GM18870 (cell line): ENCODE measurements around the gene TAS2R8.
"Not testable (repeated sequence)": the region's sequence is repeated elsewhere in the genome, so short reads cannot be mapped to it uniquely, and the experiment has no call there.

ENCODE experiments used
- ATAC-seq: cut with Tn5 transposase; IDR thresholded peaks from one replicate; pipeline ENCODE4 v1.9.1; 2021; ENCODE audit warnings: moderate library complexity; ENCODE audit not compliant: unreplicated experiment

TAS2R8 gene, protein sequence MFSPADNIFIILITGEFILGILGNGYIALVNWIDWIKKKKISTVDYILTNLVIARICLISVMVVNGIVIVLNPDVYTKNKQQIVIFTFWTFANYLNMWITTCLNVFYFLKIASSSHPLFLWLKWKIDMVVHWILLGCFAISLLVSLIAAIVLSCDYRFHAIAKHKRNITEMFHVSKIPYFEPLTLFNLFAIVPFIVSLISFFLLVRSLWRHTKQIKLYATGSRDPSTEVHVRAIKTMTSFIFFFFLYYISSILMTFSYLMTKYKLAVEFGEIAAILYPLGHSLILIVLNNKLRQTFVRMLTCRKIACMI

DNA sequence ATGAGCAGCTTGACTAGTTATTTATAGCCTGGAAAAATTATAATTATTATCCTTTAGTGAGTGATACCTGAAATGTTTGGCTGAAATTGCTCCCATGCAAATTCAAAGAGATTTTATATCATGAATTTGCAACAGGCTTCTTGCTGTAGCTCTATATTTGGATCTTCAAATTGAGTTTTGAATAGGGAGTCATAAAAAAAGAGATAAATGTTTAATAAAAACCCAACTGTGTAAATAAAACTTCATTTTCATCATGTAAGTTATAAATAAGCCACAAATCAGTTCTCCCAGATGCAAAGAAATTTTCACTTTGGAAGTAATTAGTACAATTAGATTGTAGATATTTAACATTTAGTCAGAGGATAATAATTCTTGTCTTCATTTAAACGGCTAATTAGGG, at the start of gene TAS2R8:
Gene TAS2R8, minus strand, starts transcription at position 101 of the 400 bp plus-strand sequence. CDS start 306 bp downstream, outside the sequence.
- no peak for ATAC-seq

DNA sequence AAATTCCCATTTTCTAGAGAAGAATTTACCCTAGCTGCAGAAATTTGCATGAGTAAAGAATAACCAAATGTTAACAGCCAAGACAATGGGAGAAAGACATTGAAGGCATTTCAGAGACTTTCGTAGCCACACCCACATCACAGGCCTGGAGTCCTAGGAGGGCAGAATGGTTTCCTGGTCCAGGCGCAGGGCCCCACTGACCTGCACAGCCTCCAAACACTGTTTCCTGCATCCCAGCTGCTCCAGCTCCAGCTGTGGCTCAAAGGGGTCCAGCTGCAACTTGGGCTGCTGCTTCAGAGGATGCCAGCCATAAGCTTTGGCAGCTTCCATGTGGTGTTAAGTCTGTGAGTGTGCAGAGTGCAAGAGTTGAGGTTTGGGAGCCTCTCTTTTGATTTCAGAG, 48.7 kb upstream of the TAS2R8 start:
- ATAC-seq: no peak

DNA sequence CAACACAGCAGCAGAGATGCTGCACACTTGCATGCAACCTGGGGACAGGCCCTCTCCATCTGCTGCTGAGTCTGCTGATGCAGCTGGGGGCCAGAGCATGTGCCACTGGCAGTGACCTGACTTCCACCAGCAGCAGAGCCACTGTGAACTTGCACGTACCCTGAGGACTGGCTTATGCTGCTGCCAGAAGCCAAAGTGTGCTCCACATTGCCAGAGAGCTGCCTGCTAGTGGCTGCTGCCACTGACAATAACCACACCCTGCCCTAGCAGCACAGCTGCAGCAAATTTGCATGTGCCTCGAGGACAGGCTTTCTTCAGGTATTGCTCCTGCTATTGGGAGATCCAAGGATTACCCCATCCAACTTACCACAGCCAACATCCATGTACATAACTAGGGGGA, 46.7 kb upstream of the TAS2R8 start:
- no peak for ATAC-seq

DNA sequence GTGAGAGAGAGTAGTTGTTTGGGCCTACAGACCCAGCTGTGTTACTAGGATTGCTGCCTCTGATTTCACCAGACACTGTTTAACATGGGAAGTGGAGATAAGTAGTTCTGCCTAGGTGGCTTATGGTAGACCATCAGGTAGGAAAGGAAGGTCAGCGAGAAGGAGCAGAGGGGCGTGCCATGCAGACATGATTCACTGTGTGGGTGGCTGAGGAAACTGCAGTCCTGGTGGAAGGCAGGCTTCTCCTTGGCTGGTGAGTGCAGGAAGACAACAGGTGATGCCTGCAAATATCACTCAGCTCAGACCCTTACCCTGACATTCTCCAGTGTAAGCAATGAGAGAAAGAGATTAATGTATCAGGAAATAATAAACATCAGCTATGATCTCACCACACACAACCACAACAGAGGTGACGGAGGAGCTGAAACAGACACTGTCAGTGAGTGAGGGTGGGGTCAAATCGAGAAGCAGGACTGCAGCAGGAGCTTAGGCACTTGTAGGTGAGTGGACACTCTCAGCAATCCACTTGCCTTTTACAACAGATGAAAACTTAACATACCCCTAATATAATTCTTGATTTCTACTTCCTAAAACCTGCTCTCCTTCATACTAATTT, 44.3 kb upstream of the TAS2R8 start:
- no peak for ATAC-seq

DNA sequence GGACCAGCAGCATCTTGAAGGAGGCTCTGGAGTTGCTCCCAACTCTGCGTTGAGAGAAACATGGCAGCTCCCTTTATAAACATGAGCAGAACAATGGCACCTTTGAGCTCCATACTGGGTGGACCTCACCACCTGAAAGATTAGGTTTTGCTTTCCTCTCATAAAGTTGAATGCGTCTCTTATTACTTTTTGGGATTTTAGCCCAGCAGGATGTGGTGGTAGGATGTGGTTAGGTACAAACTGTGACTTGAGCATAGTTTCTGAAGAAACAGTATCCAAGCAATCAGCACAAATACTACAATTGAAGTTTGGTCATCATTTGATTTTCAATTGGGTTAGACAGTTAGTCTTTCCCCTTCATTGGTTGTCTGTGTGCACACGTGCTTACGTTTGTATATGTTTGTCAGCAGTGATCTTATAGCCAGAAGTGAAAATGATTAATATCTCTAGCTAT, 42.4 kb upstream of the TAS2R8 start, which contains the start of gene PRR4:
Gene PRR4, minus strand, starts transcription at position 51 of the 454 bp plus-strand sequence. Its CDS starts 38 bp downstream, at position 13.
- ATAC-seq: no peak

DNA sequence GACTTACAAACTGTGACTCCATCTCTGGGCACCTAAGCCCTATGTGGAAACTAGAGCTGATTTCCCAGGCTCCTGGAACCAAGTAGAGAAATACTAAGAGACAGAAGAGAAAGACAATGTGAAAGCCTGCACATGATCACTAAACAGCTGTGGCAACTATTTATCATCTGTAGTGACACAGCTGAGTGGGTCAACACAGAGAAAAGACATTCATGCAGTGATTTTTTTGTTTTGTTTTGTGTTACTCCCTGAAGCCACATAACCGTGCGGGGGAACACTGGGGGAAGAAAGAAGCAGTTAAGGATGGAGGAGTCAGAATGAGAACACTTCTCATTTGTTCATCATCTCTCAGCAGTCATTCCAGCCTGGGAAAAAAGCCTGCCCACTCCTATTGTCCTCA, 40.7 kb upstream of the TAS2R8 start:
- ATAC-seq: no peak

DNA sequence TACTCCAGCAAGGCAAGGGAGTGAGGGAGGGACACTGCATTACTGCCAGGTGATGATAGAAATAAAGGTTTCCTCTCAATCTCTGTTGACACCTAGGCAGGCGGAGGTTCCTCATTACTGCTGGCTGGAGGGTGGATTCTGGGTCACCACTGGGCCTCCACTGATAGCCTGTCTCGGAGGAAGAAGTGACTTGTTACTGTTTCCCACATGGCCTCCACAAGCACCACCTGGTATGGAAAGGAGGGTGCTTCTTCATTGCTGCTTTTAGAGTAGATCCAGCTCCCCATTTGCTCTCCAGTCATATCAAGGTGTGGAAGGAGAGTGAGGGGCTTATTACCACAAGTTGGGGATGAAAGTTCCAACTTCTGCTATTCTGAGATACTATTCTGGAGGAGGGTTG, 35.8 kb upstream of the TAS2R8 start:
- no peak for ATAC-seq

DNA sequence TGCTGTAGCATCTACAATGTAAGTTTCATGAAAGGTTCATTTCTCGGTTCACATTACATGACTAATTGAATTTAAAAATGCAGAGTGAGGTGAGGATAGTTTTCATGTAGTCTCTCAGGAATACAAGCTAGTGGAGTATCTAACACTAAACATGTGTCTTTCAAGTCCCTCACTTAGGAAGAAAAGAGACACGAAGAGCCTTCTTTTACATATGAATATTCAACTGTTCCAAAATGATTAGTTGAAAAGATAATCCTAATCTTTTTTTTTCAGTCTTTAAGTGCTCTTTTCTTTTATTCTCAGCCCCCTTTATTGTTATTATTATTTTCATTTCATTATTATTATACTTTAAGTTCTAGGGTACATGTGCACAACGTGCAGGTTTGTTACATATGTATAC, 31.4 kb upstream of the TAS2R8 start:
- no peak for ATAC-seq

DNA sequence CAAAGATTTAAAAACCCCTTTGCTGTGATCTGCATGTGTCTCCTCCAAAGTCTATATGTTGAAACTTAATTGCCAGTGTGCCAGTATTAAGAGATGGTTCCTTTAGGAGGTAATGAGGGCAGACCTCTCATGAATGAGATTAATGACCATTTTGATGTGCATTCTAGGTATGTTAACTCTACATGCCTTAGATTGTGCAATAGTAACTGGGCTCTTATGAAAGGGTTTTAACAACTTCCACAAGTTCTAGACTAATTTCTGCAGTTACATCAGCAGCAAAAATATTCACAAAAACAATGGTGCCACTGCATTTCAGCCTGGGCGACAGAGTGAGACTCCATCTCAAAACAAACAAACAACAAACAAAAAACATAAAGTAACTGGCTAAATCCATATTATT, 22.9 kb upstream of the TAS2R8 start:
- no peak for ATAC-seq

DNA sequence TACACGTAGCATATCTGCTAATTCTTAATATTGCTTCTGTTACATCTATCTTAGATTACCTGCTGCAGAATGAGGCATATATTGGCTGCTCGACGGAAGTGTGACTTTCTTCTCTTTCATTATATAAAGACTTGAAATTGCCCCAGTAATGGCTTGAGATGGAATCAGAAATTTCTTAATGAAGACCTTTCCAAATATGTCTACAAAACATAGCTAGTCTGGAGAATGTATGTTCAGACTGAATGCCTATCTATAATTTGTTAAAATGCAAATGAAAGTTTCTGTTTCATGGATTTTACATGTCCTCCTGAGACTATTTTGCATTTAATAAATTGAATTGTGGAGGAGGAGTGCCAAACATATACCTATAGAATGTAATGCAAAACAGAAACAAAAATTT, 19.2 kb upstream of the TAS2R8 start, which contains the start of gene TAS2R10:
Gene TAS2R10, minus strand, starts transcription at position 101 of the 400 bp plus-strand sequence. Its CDS starts 89 bp downstream, at position 12.
- ATAC-seq: no peak

DNA sequence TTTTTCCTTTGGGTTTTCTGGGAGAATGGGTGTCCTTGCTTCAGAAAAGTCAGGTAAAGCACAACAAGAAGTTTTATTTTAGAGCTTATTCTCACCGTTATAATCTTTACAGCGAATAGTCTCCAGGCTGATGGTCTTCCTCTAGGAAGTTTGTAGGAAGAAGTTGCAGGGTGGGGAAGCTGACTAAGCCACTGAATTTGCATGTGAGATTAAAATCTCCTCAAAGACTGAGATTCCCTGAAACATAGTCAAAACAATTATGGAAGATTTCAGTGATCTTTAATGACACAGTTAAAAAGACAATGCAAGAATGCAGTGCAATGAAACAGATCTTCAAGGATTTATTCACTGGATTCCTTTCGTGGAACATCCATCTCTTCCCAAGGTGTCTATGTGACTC, 17.9 kb upstream of the TAS2R8 start:
- no peak for ATAC-seq

DNA sequence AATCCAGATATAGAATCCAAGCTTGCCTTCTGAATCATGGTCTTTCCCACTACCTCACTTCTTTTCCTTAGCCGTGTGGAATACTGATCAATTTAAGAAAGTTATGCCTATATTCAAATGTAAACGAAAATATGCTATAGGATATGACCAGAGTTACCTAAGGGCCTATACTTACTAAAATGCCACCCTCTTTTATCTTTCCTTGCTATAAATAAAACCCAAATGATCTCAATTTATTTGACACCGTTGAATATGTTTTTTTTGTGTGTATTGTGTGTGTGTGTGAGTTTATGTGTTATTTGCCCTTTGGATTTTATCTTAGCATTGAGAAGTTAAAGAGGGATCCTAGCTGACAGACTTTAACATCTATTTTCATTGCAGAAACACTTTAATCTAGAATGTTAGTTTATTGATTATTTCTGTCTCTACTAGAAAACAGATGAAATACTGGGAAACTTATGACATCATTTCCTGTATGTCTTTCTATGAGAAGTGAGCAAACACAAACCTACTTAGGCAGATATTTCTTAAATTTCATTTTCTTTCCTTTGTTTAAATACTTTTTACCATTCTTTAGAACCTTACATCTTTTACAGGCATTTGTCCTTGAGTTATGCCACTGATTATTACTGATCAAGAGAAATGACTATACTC, 4.9 kb upstream of the TAS2R8 start:
- no peak for ATAC-seq

DNA sequence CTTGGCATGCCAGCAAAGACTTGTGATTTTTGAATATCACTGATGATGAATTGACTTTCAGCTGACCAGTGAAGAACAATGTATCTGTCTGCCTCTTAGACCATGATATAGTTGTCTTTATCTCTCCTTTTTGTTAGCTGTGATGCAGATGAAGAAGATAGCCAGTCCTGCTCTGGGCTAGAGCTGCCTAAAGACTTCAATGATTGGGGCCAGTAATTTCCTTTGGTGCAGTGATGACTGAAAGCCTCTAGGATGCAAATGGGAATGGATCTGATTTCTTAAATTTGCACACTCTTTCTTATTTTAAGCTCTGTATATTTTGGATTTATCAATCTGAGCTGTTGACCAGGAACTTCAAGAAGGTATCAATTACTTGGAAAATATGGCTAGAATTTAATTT, 3.0 kb upstream of the TAS2R8 start, which contains the start of gene TAS2R9:
Gene TAS2R9, minus strand, starts transcription at position 101 of the 400 bp plus-strand sequence. Its CDS starts 93 bp downstream, at position 8.
- ATAC-seq: no peak

DNA sequence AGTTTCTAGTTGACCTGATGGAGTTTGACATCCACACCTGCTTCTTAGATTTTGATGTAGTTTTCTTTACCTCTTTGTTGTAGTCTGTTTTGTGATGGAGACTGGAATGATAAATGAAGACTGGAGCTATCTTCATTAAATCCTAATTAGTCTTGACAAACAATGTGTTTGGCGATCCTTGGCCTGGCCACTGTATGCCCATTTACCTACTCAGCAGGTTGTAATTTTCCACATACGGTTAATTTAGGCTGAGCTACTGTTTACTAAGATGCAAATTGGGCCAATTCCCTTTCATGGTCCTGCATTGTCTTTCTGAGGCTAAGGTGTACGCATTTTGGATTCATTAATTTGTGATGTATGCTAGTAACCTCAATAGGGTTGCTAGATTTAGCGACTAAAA, 4.5 kb downstream of the TAS2R8 start, which contains the start of gene TAS2R7:
Gene TAS2R7, minus strand, starts transcription at position 41 of the 400 bp plus-strand sequence. CDS start 57 bp downstream, outside the sequence.
- no peak for ATAC-seq

DNA sequence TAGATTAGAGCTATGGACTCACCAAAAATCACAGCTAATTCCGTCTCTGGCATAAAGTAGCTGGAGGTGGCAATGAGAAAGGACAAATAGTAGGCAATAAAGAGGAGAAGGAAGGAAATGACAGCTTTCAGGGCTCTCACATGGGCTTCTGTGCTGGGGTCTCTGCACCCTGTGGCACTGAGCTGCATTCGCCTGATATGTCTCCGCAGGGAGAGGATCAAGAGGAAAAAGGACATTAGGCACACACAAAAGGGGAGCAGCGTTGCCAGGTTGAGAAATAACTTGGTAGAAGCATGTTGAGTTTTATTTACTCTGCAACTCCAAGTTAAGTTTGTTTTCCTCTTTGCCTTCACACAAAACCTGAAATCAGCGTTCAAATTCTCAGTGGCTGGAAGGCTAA, 5.3 kb downstream of the TAS2R8 start:
- no peak for ATAC-seq

DNA sequence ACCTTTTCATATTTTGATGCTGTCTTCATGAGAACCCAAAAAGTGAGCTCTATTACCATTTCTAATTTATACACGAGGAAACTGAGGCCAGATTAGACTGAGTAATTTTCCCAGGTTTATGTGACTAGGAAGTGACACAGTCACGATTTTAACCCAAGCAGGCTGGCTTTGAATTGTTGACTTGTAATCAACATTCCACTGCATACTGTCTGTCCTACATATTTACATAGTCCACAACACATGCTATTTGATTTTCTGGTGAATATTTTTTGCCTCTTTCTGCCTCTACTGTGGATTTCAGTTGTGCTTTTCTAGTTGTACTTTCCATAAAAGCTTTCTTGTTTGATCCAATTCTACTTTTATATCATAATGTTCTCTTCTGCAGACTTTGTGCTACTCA, 12.9 kb downstream of the TAS2R8 start:
- no peak for ATAC-seq

DNA sequence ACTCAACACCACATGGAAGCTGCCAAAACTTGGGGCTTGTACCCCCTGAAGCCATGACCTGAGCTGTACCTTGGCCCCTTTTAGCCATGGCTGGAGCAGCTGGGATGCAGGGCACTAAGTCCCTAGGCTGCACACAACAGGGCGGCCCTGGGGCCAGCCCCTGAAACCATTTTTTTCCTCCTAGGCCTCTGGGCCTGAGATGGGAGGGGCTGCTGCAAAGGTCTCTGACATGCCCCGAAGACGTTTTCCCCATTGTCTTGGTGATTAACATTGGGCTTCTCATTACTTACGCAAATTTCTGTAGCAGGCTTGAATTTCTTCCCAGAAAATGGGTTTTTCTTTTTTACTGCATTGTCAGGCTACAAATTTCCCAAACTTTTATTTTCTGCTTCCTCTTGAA, 15.3 kb downstream of the TAS2R8 start:
- not testable (repeated sequence) for ATAC-seq

DNA sequence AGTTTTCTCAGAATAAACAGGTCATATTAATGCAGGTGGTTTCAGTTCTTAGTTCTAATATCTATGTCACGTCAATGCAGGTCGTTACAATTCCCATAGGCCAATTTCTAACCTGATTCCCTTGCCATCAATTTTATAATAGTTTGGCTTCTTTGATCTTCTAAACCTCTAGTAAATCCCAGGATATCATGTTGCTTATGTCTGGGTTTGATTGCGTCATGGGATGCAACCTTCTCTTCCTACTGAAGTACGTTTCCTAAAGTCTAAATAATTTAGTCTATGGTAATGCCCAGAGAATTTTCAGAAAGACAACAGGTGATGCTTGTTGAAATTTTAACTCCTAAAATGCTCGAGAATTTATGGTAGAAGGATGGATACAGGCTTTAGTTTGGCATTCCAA, 23.8 kb downstream of the TAS2R8 start:
- ATAC-seq: no peak

DNA sequence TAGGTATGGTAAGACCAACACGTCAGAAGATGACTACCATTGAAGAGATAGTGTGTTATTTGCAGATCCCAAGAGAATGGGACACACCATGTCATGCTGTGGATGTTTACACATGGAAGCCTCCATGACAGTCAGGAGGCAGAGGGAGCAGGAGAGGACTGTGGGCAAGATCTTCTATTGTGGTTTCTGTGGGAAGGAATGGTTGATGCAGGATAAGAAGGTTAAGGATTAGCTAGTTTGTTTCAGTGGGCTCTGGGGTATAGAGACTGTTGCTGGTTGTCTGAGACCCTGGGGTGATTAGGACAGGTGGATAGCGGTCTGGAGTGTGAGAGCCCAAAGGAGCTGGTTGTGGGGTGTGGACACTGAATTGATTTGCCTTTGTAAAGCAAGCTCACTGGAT, 28.0 kb downstream of the TAS2R8 start:
- ATAC-seq: no peak

DNA sequence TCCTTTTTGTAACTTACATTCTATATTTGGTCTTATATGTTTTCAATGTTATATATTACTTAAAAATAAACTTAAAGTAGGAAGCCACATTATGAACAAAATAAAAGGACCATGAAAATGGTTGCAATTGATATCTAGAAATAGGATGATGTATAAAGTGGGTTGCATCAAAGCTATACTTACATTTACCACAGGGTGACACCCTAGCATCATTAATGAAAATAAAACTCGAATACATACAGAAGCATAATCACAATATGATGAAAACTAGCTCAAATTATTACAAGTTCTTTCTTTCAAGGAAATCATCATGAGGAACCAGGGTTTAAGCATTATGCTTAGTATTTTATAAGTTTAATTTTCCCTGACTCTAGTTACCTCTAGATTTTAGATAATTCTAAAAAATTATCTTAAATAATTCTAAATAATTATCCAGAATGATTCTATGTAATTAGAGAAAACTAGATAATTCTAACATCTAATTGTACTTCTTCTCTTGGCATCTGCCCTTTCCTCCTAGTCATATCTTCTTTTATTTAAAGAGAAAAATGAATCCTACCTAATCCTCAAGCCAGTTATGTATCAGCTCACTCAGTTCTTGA, 35.9 kb downstream of the TAS2R8 start:
- ATAC-seq: no peak

DNA sequence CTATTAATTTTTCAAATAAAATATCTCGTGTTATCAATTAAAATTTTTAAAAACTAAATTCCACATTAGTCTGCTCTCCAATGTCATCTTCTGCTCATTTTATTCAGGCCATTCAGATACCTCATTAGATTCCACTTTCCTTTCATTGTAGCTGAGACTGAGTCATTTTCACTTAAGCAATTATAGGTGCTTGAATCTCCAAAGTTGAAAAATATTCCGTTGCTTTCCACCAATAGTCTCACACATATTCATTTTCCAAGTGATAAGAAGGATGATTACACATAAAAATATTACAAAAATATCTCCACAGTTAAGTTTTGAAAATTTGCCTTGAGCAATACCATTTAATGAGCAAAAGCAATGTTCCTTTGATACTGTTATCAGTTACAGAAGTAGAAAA, 47.4 kb downstream of the TAS2R8 start:
- no peak for ATAC-seq
